ENCODE measurements around the gene ANAPC2. TPM values are rescaled to one million over a fixed set of nuclear protein-coding genes. Genes with fewer than 3 reads are reported as not detected.

ANAPC2 gene
- total RNA-seq, 4 donors from 2014 or later: 18.7 to 28.7 (median 25.1) TPM

DNA sequence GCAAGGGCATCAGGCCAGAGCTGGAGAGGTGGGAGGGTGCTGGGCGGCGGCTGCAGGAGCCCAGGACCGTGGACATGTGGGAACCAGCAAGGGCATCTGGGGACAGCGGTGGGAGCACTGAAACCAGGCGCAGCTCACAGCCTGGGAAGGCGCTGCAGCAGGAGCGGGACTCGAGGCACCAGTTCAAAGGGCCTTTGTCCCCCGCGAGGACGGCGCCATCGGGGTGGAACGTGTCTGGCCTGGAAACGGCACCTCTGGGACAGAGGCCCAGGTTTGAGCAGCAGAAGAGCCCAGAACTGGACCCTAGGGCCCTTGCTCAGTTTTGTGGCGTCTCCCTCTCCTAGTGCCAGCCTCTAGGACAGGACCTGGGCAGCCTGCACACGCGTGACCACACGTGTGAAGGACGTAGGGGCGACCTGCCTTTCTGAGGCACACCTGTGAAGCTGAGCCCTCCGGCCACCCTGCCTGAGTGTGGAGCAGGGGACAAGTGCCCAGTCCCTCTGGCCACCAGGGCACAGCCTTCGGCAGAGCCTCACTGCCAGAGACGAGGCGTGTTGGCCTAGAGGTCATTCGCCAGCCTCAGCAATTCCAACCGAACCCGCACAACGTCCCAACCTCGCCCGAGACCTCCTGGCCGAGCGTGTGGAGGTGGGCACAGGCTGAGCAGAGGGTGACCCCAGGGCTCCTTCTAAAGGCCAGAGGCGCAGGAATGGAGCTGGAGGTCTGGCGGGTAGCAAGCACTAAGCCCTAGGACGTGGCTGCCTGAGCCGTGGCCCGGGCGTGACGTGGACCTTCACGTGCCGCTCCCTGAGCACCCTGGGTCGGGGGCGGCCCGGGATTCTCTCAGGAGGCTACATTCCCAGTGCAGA lies 14.3 kb downstream of the ANAPC2 start:
- Histone ChIP-seq H3K4me1 (peaks cover 9 to 21% (median 15%) of the 10 kb centered on the region in 4 donors), H3K27me3 (peaks cover 6 to 52% (median 16%) of the 10 kb centered on the region in 4 donors)
- TF ChIP-seq, protein P1, sequence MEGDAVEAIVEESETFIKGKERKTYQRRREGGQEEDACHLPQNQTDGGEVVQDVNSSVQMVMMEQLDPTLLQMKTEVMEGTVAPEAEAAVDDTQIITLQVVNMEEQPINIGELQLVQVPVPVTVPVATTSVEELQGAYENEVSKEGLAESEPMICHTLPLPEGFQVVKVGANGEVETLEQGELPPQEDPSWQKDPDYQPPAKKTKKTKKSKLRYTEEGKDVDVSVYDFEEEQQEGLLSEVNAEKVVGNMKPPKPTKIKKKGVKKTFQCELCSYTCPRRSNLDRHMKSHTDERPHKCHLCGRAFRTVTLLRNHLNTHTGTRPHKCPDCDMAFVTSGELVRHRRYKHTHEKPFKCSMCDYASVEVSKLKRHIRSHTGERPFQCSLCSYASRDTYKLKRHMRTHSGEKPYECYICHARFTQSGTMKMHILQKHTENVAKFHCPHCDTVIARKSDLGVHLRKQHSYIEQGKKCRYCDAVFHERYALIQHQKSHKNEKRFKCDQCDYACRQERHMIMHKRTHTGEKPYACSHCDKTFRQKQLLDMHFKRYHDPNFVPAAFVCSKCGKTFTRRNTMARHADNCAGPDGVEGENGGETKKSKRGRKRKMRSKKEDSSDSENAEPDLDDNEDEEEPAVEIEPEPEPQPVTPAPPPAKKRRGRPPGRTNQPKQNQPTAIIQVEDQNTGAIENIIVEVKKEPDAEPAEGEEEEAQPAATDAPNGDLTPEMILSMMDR (IDR thresholded peaks at IDR 0.05): no peak
- TF ChIP-seq POLR2A (IDR thresholded peaks at IDR 0.05; ENCODE audit: low read depth): no peak
- no peak for TF ChIP-seq EP300 (IDR thresholded peaks at IDR 0.05)
- no peak for TF ChIP-seq POLR2AphosphoS5 (IDR thresholded peaks at IDR 0.05)

DNA sequence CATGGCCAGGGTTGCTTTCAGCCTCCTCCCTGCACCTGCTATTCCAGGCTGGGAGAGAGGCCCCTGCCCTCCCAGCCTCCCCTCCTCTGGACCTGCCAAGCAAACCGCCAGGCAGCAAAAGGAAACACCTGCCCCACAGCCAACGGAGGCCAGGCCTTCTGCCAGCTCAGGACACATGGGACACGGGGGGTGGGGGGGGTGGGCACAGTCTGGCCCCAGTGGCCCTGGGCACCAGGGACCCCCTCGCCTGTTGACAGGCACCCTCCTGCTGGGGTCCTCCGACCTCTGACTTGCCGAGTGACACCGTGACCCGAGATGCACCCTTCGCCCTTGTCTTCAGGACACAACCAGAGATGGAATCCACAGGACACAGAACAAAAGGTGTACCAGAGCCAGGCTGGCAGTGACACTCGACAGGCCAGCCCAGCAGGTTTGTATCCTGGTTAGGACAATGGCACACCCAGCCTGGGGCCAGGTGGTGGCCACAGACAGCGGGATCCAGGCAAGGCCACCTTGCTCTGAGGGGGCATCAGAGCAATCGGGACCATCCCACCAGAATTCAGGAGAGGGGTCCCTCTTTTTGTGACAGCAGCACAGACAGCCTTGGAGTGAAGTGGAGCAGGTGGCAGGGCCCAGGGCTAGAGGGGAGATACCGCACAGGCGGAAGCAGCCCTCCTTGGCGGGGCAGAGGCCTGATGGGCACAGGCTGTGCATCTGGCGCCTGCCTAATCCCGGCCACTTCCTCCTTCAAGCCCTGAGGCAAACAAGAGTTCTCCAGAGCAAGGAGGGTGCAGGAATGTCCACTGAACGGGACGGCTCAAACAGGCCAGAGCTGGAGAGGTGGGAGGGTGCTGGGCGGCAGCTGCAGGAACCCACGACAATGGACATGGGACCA lies 15.2 kb downstream of the ANAPC2 start:
- no peak overlapping the region for H3K4me3 ChIP-seq
- intact Hi-C loops (cut with DNase I): no loop called here
- H3K9me3 ChIP-seq: no peaks in the 10 kb centered on the region
- WGBS: 52% methylated on average over 8 of the region's 21 CpGs
- no peak for DNase-seq (ENCODE audit: extremely low spot score)
- no peak overlapping the region for H3K27ac ChIP-seq (replicated peaks in 1 of 4)
- peaks cover 18 to 30% (median 24%) of the 10 kb centered on the region in 4 donors for H3K4me1 ChIP-seq
- H3K27me3 ChIP-seq: peaks cover 6 to 61% (median 24%) of the 10 kb centered on the region in 4 donors
- TF ChIP-seq POLR2A (IDR thresholded peaks at IDR 0.05; ENCODE audit: low read depth) (no peak), POLR2AphosphoS5 (IDR thresholded peaks at IDR 0.05) (no peak), EP300 (IDR thresholded peaks at IDR 0.05) (no peak)
- TF ChIP-seq, protein P1 (IDR thresholded peaks at IDR 0.05): no peak
- H3K36me3 ChIP-seq: peaks cover 0 to 14% (median 9%) of the 10 kb centered on the region in 4 donors

More for the DNA sequence above, 14.3 kb downstream of the ANAPC2 start:
- DNase-seq (ENCODE audit: extremely low spot score): no peak
- Histone ChIP-seq H3K27ac (replicated peaks in 1 of 4) (no peak overlapping the region), H3K4me3 (no peak overlapping the region), H3K36me3 (peaks cover 0 to 23% (median 16%) of the 10 kb centered on the region in 4 donors), H3K9me3 (no peaks in the 10 kb centered on the region)
- intact Hi-C loops (cut with DNase I): no loop called here
- 83% methylated on average over 37 of the region's 45 CpGs for WGBS

DNA sequence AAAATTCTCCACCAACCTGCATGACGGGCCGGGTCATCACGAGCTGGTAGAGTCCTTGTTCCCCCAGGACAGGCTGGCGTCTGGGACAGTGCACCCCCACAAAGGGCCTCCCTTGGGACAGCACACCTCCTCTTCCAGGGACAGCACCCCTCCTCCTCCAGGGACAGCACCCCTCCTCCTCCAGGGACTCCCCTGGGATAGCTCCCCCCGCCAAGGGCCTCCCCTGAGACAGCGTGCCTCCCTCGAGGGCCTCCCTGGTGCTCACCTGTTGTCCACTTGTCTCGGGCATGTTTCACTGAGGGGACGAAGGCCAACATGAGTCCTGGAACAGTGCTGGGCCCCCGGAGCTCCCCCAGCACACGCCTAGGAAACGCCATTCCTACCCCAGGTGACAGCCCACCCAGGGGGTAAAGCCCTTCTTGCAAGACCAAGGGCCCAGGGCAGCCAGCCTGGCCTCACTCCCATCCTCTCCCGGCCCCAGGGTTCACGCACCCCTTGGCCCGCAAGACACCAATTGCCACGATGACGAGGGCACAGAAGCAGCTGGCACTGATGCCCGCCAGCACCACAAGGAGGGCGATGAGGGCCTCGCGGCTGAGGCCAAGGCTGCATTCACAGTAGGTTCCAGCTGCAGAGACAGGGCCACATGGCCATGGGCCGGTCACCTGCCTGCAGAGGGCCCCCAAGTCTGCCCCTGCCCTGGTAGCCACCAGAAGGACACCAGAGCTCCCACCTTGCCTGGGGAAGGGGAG lies 17.0 kb downstream of the ANAPC2 start:
- intact Hi-C loops (cut with DNase I): no loop called here
- WGBS: 89% methylated on average over 17 of the region's 22 CpGs

More for the DNA sequence above, 17.0 kb downstream of the ANAPC2 start:
- DNase-seq (ENCODE audit: extremely low spot score): no peak
- H3K9me3 ChIP-seq: no peaks in the 10 kb centered on the region
- TF ChIP-seq, protein P1 (IDR thresholded peaks at IDR 0.05): no peak
- TF ChIP-seq POLR2AphosphoS5 (IDR thresholded peaks at IDR 0.05): no peak
- H3K27me3 ChIP-seq: peaks cover 6 to 79% (median 43%) of the 10 kb centered on the region in 4 donors
- H3K4me3 ChIP-seq: no peak overlapping the region
- H3K4me1 ChIP-seq: peaks cover 27 to 46% (median 33%) of the 10 kb centered on the region in 4 donors
- H3K36me3 ChIP-seq: no peaks in the 10 kb centered on the region
- no peak overlapping the region for H3K27ac ChIP-seq (replicated peaks in 1 of 4)

All from esophagus muscularis mucosa (tissue), 4 donors.